H9 (cell line): ENCODE results near the gene TPD52L2. TPM values are rescaled to one million over a fixed set of nuclear protein-coding genes. Genes with fewer than 3 reads are reported as not detected.

ENCODE experiments used
- DNase-seq: peaks from one replicate; pipeline ENCODE4 v3.0.0-alpha.2; 2017
- H2AFZ ChIP-seq: one replicate; pipeline ENCODE4 v1.6.1; 2013; ENCODE audit warnings: mild to moderate bottlenecking, low read length, control low read depth, moderate library complexity
- H2AK5ac ChIP-seq: 2 replicates; pipeline ENCODE4 v1.6.1; 2013; ENCODE audit warnings: low read length, control low read depth, mixed read lengths; ENCODE audit not compliant: insufficient read length
- H2BK120ac ChIP-seq: one replicate; pipeline ENCODE4 v1.6.1; 2013; ENCODE audit warnings: low read depth, mild to moderate bottlenecking, low read length, control low read depth, inconsistent platforms; ENCODE audit not compliant: poor library complexity, severe bottlenecking
- H2BK12ac ChIP-seq: 2 replicates; pipeline ENCODE4 v1.6.1; 2013; ENCODE audit warnings: low read length, control low read depth, mixed read lengths, low read depth; ENCODE audit not compliant: insufficient read length
- H2BK15ac ChIP-seq: 2 replicates; pipeline ENCODE4 v1.6.1; 2013; ENCODE audit warnings: low read depth, low read length, control low read depth
- H2BK20ac ChIP-seq: one replicate; pipeline ENCODE4 v1.6.1; 2013; ENCODE audit warnings: low read depth, mild to moderate bottlenecking, low read length, control low read depth, inconsistent platforms; ENCODE audit not compliant: poor library complexity, severe bottlenecking
- H2BK5ac ChIP-seq: 2 replicates; pipeline ENCODE4 v1.6.1; 2013; ENCODE audit warnings: low read length, control low read depth, mixed read lengths; ENCODE audit not compliant: insufficient read length
- H3K14ac ChIP-seq: 2 replicates; pipeline ENCODE4 v1.6.1; 2013; ENCODE audit warnings: low read length, control low read depth; ENCODE audit not compliant: insufficient read depth
- H3K18ac ChIP-seq: 2 replicates; pipeline ENCODE4 v1.6.1; 2013; ENCODE audit warnings: low read depth, mild to moderate bottlenecking, mixed read lengths, low read length, control low read depth; ENCODE audit not compliant: insufficient read length
- H3K23ac ChIP-seq: 2 replicates; pipeline ENCODE4 v1.6.1; 2013; ENCODE audit warnings: low read length, control low read depth, mixed read lengths, low read depth; ENCODE audit not compliant: insufficient read length
- H3K23me2 ChIP-seq: 2 replicates; pipeline ENCODE4 v1.6.1; 2013; ENCODE audit warnings: low read depth, mild to moderate bottlenecking, mixed read lengths, low read length, control low read depth; ENCODE audit not compliant: insufficient read length, poor library complexity, severe bottlenecking
- H3K27ac ChIP-seq: 2 replicates; pipeline ENCODE4 v1.5.1; 2013; ENCODE audit warnings: low read length, control low read depth, mixed read lengths, low read depth; ENCODE audit not compliant: insufficient read length
- H3K27me3 ChIP-seq: 2 replicates; pipeline ENCODE4 v1.6.1; 2013; ENCODE audit warnings: low read length, control low read depth, inconsistent platforms; ENCODE audit not compliant: insufficient read depth
- H3K4ac ChIP-seq: 2 replicates; pipeline ENCODE4 v1.6.1; 2013; ENCODE audit warnings: low read depth, mild to moderate bottlenecking, control low read depth, inconsistent platforms, low read length, moderate library complexity
- H3K4me1 ChIP-seq: 2 replicates; pipeline ENCODE4 v1.6.1; 2013; ENCODE audit warnings: low read length, control low read depth, inconsistent platforms; ENCODE audit not compliant: insufficient read depth
- H3K4me2 ChIP-seq: 2 replicates; pipeline ENCODE4 v1.6.1; 2013; ENCODE audit warnings: low read length, control low read depth, mixed read lengths; ENCODE audit not compliant: insufficient read length, insufficient read depth
- H3K56ac ChIP-seq: 2 replicates; pipeline ENCODE4 v1.6.1; 2013; ENCODE audit warnings: low read depth, mild to moderate bottlenecking, mixed read lengths, low read length, control low read depth; ENCODE audit not compliant: insufficient read length
- H3K79me1 ChIP-seq: 2 replicates; pipeline ENCODE4 v1.6.1; 2013; ENCODE audit warnings: low read depth, mild to moderate bottlenecking, moderate library complexity, low read length, control low read depth, inconsistent platforms; ENCODE audit not compliant: insufficient read depth, poor library complexity, severe bottlenecking
- H3K79me2 ChIP-seq: 2 replicates; pipeline ENCODE4 v1.6.1; 2013; ENCODE audit warnings: low read length, control low read depth, inconsistent platforms; ENCODE audit not compliant: insufficient read depth
- H3K9ac ChIP-seq: 2 replicates; pipeline ENCODE4 v1.6.1; 2013; ENCODE audit warnings: low read length, control low read depth, mixed read lengths; ENCODE audit not compliant: insufficient read length; ENCODE audit errors: extremely low read depth
- H3K9me3 ChIP-seq: one replicate; pipeline ENCODE4 v1.6.1; 2013; ENCODE audit warnings: low read depth, low read length, inconsistent platforms; ENCODE audit not compliant: control insufficient read depth
- H3T11ph ChIP-seq: one replicate; pipeline ENCODE4 v1.6.1; 2013; ENCODE audit warnings: mild to moderate bottlenecking, low read length, control low read depth, inconsistent platforms
- H4K20me1 ChIP-seq: one replicate; pipeline ENCODE4 v1.6.1; 2013; ENCODE audit not compliant: control insufficient read depth, insufficient read length, insufficient read depth
- H4K5ac ChIP-seq: 2 replicates; pipeline ENCODE4 v1.6.1; 2013; ENCODE audit warnings: low read depth, mild to moderate bottlenecking, mixed read lengths, low read length, control low read depth; ENCODE audit not compliant: insufficient read length
- H4K8ac ChIP-seq: replicated peaks from 2 replicates; pipeline ENCODE4 v1.6.1; 2013; ENCODE audit warnings: low read length, control low read depth, mixed read lengths, low read depth; ENCODE audit not compliant: insufficient read length
- H4K91ac ChIP-seq: 2 replicates; pipeline ENCODE4 v1.6.1; 2013; ENCODE audit warnings: low read depth, mild to moderate bottlenecking, moderate library complexity, mixed read lengths, low read length, control low read depth; ENCODE audit not compliant: insufficient read length
- H3K27ac Mint-ChIP-seq, 3 experiments: 2 replicates in 2 of 3; 3 replicates in 1 of 3; pipeline ENCODE4 v1.8.0; 2020 to 2021; ENCODE audit warnings: mixed read lengths in 3 of 3, mild to moderate bottlenecking in 1 of 3, moderate library complexity in 1 of 3
- H3K27me3 Mint-ChIP-seq: 2 replicates; pipeline ENCODE4 v1.8.0; 2021; ENCODE audit warnings: low read depth, mild to moderate bottlenecking, moderate library complexity, mixed read lengths
- H3K36me3 Mint-ChIP-seq, 3 experiments: 2 replicates in 2 of 3; 3 replicates in 1 of 3; pipeline ENCODE4 v1.8.0; 2020 to 2021; ENCODE audit warnings: low read depth in 3 of 3, mixed read lengths in 3 of 3; ENCODE audit not compliant: insufficient read depth in 1 of 3
- H3K4me1 Mint-ChIP-seq, 2 experiments: 2 replicates each; pipeline ENCODE4 v1.8.0; 2020; ENCODE audit warnings: mixed read lengths in 2 of 2
- H3K4me3 Mint-ChIP-seq, 2 experiments: 2 replicates in 1 of 2; 3 replicates in 1 of 2; pipeline ENCODE4 v1.8.0; 2020 to 2021; ENCODE audit warnings: mild to moderate bottlenecking in 2 of 2, mixed read lengths in 2 of 2, moderate library complexity in 1 of 2
- H3K9me3 Mint-ChIP-seq, 2 experiments: 2 replicates in 1 of 2; 3 replicates in 1 of 2; pipeline ENCODE4 v1.8.0; 2020; ENCODE audit warnings: mild to moderate bottlenecking in 2 of 2, mixed read lengths in 2 of 2, moderate library complexity in 1 of 2
- WGBS: extraction: QIAGEN DNeasy Blood & Tissue Kit; methylation state at CpG from one replicate; pipeline ENCODE4 v1.1.7; 2013; ENCODE audit warnings: missing lambda C conversion rate, low lambda C conversion rate, mixed read lengths; ENCODE audit not compliant: insufficient read length; ENCODE audit errors: extremely low coverage; 5-methylcytosine and 5-hydroxymethylcytosine counted together
- total RNA-seq: library from RNA; stranded (reverse); gene quantifications from 2 replicates; pipeline ENCODE4 v1.2.1, GENCODE V29; 2021
- TF ChIP-seq, protein P1 (sequence below): fragments of 200-600 bp; sonication (generic); conservative IDR thresholded peaks from 3 replicates; pipeline ENCODE4 v1.8.0; 2021; ENCODE audit warnings: antibody characterized with exemption, mild to moderate bottlenecking

The TPD52L2 gene
- total RNA-seq, 1 experiment from 2014 or later = 94.1 TPM

DNA sequence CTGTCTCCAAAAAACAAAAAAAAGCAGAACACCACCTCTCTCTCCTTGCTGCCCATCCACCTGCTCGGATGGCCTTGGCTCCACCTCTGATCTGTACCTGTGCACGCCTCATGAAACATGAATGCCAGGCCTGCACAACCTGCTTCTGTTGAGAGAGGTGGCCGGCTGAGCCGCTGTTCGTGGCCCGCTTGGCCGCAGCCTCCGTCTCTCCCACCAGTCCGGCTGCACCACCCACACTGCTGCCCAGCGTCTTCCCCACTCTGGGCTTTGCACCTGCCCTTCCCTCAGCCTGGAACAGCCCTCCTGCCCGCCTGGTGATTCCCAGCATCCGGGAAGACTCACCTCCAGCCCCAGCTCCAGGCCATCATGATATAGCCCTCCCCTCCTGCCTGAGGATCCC, 21.8 kb upstream of the TPD52L2 start:
- no CpG with 5 or more reads among the region's 12 CpGs for WGBS
- DNase-seq = no peak
- H3K36me3 Mint-ChIP-seq = no peaks in the 10 kb centered on the region

More for the DNA sequence above, 21.8 kb upstream of the TPD52L2 start:
- Histone ChIP-seq H3K27ac (no peak overlapping the region), H4K20me1 (no peaks in the 10 kb centered on the region), H4K8ac (no peak overlapping the region), H4K91ac (no peak overlapping the region), H3K56ac (no peak overlapping the region), H3K9ac (no peak overlapping the region), H2BK20ac (no peak overlapping the region), H3K4me2 (no peak overlapping the region), H4K5ac (no peak overlapping the region), H2BK120ac (no peak overlapping the region), H3K79me2 (no peaks in the 10 kb centered on the region), H2BK5ac (no peak overlapping the region), H3K18ac (no peak overlapping the region), H3K23ac (no peak overlapping the region), H3K27me3 (no peaks in the 10 kb centered on the region), H3K14ac (no peak overlapping the region), H3K23me2 (peaks cover 5% of the 10 kb centered on the region), H3K4ac (no peak overlapping the region), H3K79me1 (no peaks in the 10 kb centered on the region), H2BK12ac (no peak overlapping the region), H3T11ph (no peak overlapping the region), H3K9me3 (no peaks in the 10 kb centered on the region), H2AFZ (no peak overlapping the region), H3K4me1 (peaks cover 5% of the 10 kb centered on the region; the same call in 1 of the 2 replicates), H2BK15ac (no peak overlapping the region), H2AK5ac (no peak overlapping the region)
- H3K9me3 Mint-ChIP-seq = no peaks in the 10 kb centered on the region
- peaks cover 4% of the 10 kb centered on the region for H3K27me3 Mint-ChIP-seq
- H3K4me1 Mint-ChIP-seq = peaks cover 10 to 16% of the 10 kb centered on the region in 2 experiments
- TF ChIP-seq, protein P1, sequence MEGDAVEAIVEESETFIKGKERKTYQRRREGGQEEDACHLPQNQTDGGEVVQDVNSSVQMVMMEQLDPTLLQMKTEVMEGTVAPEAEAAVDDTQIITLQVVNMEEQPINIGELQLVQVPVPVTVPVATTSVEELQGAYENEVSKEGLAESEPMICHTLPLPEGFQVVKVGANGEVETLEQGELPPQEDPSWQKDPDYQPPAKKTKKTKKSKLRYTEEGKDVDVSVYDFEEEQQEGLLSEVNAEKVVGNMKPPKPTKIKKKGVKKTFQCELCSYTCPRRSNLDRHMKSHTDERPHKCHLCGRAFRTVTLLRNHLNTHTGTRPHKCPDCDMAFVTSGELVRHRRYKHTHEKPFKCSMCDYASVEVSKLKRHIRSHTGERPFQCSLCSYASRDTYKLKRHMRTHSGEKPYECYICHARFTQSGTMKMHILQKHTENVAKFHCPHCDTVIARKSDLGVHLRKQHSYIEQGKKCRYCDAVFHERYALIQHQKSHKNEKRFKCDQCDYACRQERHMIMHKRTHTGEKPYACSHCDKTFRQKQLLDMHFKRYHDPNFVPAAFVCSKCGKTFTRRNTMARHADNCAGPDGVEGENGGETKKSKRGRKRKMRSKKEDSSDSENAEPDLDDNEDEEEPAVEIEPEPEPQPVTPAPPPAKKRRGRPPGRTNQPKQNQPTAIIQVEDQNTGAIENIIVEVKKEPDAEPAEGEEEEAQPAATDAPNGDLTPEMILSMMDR = no peak
- H3K4me3 Mint-ChIP-seq = no peak overlapping the region
- H3K27ac Mint-ChIP-seq = no peak overlapping the region
